ENCODE results near the gene PRDM16.

The PRDM16 gene

DNA sequence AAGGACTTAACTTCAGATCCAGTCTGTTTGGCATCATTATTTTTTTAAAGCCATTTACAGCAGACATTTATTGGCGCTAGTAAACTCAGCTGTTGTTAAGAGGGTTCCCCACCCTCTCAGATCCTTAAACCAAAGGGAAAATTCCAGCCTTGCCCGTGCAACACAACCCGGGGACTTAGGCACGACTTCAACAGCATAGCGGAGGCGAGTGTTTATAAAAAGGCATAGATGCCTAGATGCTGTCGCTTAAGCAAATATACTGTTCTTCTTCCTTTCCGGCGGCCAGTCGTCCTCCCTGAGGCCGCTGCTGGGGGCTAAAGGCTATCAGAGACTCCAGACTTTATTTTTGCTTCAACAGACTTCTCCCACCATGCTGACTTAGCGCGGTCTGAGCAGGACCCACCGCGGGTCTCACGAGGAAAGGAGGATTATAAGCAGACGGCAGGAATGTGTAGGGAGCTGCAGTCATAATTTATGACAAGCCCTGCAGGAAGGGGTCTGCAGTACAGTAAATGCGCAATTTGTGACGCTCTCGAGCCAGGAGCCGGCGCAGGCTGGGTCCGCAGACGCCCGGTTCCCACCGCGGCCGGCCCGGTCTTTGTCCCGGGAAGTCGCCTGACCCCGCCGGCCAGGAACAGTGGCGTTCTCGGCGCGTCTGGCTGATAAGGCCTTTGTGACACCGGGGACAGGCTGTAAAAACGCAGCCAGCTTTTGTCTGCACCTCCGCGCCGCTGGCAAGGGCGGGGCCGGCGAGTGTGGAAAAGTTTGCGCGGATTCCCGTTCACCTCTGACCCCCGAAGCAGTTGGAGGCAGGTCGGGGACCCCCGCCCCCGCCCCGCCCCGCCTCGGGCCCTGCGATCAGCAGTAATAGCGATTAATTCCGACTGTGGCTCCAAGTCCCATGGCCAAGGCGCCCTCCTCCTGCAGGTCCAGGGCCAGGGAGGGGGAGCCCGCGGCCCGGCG, 324.3 kb downstream of the PRDM16 start:
- DNase-seq (ENCODE audit: low read depth in 2 of 2), result no peak

- no peak for DNase-seq (ENCODE audit: low read depth in 2 of 2)
These were observed 325.3 kb downstream of the PRDM16 start for GRCh38 chr1:3393987-3394920.

- no peak for DNase-seq (ENCODE audit: low read depth in 2 of 2)
These were observed 327.4 kb downstream of the PRDM16 start for GRCh38 chr1:3396411-3396810.

- no peak for DNase-seq (ENCODE audit: low read depth in 2 of 2)
These were observed 328.3 kb downstream of the PRDM16 start for GRCh38 chr1:3397311-3397710.

DNA sequence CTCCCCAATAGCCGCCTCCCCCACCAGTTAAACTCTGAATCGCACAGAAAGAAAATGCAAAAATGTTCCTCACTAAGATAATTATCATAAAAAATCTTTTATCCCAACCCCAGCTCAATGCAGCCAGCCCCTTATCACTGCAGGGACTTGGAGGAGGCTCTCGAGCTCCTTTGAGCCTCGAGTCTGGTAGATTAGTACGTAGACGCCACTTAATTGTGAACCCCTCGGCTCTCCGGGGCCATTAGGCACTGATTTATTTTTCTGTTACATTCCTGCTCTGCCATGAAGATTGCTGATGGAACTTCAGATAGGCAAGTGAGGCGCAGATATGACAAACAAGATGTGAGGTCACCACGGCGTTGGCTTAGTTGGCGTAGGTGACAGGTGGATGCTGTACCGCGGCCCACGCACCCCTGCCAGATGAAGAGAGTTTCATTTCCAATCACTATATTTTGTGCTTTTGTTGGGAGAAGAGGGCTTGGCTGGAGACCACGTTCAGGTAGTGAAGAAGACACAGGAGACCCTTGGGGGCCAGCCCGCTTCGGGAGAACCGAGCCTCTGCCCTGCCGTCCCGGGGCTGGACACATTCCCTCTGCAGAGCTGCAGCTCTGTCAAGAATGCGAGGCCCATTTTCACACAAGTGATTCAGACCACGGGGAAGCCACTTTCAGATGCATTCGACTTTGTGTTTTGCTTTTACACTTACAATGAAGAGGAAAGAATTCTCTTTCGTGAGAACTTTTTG, 329.6 kb downstream of the PRDM16 start:
- no peak for DNase-seq (ENCODE audit: low read depth in 2 of 2)

GRCh38 chr1:3399732-3400131, 330.7 kb downstream of the PRDM16 start:
- no peak for DNase-seq (ENCODE audit: low read depth in 2 of 2)

GRCh38 chr1:3401585-3402257, 332.7 kb downstream of the PRDM16 start:
- DNase-seq (ENCODE audit: low read depth in 2 of 2), result no peak

DNA sequence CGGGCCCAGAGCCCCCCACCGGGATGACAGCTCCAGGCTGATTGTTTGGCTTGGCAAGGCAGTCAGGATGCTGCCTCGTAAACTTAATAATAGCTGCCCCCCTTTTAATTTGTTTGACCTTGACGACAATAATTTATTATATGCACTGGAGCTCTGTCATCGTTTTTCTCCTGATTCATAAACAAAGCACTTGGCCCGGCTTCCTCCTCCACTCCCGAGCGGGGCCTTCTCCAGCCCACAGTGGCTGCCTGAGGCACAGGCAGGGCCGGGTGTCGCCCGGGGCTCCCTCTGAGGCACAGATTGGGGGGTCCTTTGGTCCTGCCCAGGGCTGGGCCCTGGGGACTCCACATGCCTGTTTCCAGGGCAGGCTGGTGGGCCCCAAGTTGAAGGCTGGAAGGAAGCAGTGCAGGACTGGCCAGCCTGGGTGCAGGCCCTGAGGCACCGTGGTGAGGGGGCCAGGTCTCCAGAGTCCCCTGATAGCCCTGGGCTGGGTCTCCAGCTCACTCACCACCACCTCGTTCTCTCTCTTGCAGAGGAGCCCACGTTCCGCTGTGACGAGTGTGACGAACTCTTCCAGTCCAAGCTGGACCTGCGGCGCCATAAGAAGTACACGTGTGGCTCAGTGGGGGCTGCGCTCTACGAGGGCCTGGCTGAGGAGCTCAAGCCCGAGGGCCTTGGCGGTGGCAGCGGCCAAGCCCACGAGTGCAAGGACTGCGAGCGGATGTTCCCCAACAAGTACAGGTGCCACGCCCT, 333.4 kb downstream of the PRDM16 start:
- DNase-seq (ENCODE audit: low read depth in 2 of 2), result no peak

- DNase-seq (ENCODE audit: low read depth in 2 of 2), result no peak
These were observed 334.0 kb downstream of the PRDM16 start for GRCh38 chr1:3403011-3403345.

- DNase-seq (ENCODE audit: low read depth in 2 of 2), result no peak
These were observed 334.6 kb downstream of the PRDM16 start for GRCh38 chr1:3403388-3404231.

DNA sequence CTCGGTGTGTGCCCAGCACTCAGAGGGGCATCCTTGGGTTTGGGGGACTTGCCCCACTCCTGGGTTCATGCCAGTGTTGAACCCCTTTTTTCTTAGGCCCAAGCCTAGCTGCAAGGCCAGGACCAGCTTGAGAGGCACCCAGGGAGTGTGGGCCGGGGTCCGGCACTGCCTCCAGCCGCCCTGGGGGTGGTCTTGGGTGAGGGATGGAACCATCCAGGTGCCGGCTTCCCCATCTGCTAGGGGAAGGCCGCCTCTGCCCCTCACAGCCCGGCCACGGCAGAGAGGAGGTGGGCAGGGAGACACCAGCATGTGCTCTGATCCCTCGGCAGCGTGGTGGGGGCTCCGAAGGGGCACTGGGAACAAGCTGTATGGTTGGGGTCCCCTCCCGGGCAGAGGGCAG, 335.3 kb downstream of the PRDM16 start:
- DNase-seq (ENCODE audit: low read depth in 2 of 2), result no peak

- no peak for DNase-seq (ENCODE audit: low read depth in 2 of 2)
These were observed 335.8 kb downstream of the PRDM16 start for GRCh38 chr1:3404801-3405200.

DNA sequence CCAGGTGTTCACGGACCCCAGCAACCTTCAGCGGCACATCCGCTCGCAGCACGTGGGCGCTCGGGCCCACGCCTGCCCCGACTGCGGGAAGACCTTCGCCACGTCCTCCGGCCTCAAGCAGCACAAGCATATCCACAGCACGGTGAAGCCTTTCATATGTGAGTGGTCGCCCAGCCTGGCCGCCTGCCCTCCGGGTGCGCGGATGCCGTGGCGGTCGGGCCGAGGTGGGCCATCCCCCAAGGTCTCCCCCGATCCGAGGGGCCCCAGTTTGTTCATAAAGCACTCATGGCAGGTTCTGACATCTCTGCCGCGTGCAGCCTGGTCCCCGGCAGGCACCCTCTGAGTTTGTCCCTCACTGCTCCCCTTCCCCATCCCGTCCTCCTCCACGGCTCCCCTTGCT, 336.5 kb downstream of the PRDM16 start:
- no peak for DNase-seq (ENCODE audit: low read depth in 2 of 2)

- DNase-seq (ENCODE audit: low read depth in 2 of 2), result no peak
These were observed 337.2 kb downstream of the PRDM16 start for GRCh38 chr1:3405974-3406867.

DNA sequence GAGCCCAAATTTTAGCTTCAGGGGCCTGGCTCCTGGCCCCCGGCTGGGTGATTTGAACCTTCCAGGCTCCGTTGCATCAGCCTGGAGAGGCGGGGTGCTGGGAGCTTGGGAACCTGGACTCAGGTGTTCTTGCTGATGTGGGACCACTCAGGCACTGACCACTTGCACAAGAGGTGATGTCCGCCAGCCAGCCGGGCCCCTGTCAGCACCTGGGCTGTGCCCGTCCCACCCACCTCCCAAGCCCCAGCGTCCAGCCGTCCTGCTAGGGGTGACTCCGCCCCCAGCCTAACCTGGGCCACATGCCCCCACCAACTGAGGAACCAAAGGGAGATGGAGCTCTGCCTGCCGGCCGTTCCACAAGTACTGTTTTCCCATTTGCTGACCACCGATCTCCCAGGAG, 338.0 kb downstream of the PRDM16 start:
- no peak for DNase-seq (ENCODE audit: low read depth in 2 of 2)

DNA sequence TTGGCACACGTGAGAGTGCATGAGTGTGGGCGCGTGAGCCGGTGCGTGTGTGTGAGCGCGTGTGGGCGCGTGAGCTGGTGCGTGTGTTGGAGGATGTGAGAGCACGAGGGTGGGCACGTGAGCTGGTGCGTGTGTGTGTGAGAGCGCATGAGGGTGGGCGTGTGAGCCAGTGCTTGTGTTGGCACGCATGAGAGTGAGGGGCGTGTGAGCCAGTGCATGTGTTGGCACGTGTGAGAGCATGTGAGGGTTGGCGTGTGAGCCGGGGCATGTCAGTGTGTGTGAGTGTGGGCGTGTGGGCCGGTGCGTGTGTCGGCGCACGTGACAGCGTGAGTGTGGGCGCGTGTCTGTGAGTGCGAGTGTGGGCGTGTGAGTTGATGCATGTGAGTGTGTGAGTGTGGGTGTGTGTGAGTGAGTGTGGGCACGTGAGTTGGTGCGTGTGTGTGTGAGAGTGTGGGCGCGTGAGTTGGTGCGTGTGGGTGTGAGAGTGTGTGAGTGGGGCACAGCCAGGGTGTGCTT, 339.8 kb downstream of the PRDM16 start:
- DNase-seq (ENCODE audit: low read depth in 2 of 2), result no peak

- DNase-seq (ENCODE audit: low read depth in 2 of 2), result no peak
These were observed 340.6 kb downstream of the PRDM16 start for GRCh38 chr1:3409366-3410141.

Data from stimulated activated CD8-positive, alpha-beta memory T cell treated with anti-CD3 and anti-CD28 coated beads, Interleukin-7, amount 100 ng/mL, for 4 hours (primary cell).